Gastrocnemius medialis (tissue), 4 donors: ENCODE measurements around the gene WNT3A.

Experiments used
- CTCF ChIP-seq, 5 experiments: fragments of 450-650 bp in 3 of 5; fragments of 200-600 bp in 2 of 5; sonication (generic) in 2 of 5; IDR thresholded peaks in 4 of 5; conservative IDR thresholded peaks in 1 of 5; 1 replicate in 4 of 5; 2 replicates in 1 of 5; pipeline ENCODE4 v1.5.1; 2016 to 2019; ENCODE audit warnings: antibody characterized with exemption in 5 of 5, mild to moderate bottlenecking in 3 of 5, moderate library complexity in 3 of 5
- POLR2A ChIP-seq, 2 donors: fragments of 450-650 bp; IDR thresholded peaks; one replicate each; pipeline ENCODE4 v1.6.1; 2017; ENCODE audit warnings: antibody characterized with exemption in 2 of 2, mild to moderate bottlenecking in 2 of 2, moderate library complexity in 2 of 2

DNA sequence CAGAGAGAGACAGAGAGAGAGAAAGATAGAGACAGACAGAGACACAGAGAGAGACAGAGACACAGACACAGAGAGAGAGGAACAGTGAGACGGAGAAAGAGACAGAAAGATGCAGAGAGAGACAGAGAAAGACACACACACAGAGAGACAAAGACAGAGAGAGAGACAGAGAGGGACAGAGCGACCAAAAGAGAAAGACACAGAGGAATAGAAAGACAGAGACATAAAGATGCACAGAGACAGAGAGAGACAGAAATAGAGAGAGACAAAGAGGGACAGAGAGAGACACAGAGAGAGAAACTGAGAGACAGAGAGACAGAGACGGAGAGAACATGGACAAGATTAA, 16.5 kb downstream of the WNT3A start:
- TF ChIP-seq CTCF (IDR thresholded peaks at IDR 0.05 in 4 of 5, conservative IDR thresholded peaks at IDR 0.05 in 1 of 5) (no peak), POLR2A (IDR thresholded peaks at IDR 0.05) (no peak)
